HG02938 (cell line): ENCODE results near the gene NHSL1.

Experiments
- ATAC-seq: cut with Tn5 transposase; IDR thresholded peaks from one replicate; pipeline ENCODE4 v1.9.1; 2021; ENCODE audit warnings: mild to moderate bottlenecking, moderate library complexity; ENCODE audit not compliant: unreplicated experiment

NHSL1 gene, protein sequence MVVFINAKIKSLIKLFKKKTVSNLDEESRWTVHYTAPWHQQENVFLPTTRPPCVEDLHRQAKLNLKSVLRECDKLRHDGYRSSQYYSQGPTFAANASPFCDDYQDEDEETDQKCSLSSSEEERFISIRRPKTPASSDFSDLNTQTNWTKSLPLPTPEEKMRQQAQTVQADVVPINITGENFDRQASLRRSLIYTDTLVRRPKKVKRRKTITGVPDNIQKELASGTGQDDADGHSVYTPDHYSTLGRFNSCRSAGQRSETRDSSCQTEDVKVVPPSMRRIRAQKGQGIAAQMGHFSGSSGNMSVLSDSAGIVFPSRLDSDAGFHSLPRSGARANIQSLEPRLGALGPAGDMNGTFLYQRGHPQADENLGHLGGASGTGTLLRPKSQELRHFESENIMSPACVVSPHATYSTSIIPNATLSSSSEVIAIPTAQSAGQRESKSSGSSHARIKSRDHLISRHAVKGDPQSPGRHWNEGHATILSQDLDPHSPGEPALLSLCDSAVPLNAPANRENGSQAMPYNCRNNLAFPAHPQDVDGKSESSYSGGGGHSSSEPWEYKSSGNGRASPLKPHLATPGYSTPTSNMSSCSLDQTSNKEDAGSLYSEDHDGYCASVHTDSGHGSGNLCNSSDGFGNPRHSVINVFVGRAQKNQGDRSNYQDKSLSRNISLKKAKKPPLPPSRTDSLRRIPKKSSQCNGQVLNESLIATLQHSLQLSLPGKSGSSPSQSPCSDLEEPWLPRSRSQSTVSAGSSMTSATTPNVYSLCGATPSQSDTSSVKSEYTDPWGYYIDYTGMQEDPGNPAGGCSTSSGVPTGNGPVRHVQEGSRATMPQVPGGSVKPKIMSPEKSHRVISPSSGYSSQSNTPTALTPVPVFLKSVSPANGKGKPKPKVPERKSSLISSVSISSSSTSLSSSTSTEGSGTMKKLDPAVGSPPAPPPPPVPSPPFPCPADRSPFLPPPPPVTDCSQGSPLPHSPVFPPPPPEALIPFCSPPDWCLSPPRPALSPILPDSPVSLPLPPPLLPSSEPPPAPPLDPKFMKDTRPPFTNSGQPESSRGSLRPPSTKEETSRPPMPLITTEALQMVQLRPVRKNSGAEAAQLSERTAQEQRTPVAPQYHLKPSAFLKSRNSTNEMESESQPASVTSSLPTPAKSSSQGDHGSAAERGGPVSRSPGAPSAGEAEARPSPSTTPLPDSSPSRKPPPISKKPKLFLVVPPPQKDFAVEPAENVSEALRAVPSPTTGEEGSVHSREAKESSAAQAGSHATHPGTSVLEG (N-terminal part only)

DNA sequence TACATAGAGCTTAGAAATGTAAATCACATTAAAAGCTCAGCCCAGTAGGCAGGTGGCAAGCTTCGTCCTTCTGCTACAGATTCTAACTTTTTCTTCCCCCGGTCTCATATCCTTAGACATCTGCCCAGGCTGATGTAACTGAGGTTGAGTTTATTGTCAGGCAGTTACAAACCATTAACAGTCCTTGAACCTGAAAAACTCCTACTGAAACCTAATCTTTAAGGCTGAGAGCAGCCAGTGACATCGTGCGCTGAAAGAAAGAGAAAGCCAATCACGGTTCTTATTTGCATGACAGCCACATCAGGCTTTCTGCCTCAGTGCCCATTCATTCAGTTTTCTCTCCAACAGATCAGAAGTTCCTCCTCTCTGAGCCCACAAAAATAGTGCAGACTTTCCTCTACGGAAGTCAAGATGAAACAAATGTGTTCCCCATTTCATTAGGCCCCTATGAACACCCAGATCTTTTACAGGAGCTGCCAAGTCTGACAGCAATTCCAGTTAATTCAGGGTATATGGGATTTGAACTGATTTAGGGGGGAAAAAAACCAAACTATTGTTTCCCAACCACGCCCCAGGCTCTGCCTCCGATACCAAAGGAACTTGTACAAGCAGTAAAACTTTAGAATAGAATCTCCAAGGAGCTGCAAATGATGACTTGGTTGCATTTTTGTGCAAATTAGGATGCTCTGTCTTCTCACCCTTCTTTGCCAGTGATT, at the start of gene NHSL1:
TSS of gene NHSL1 (minus strand) at position 192 of the 716 bp plus-strand sequence. CDS start 204 bp downstream, outside the sequence.
- peak; percentile 98 for ATAC-seq

- no peak for ATAC-seq
These were observed 47.5 kb upstream of the NHSL1 start for GRCh38 chr6:138546733-138547185.

DNA sequence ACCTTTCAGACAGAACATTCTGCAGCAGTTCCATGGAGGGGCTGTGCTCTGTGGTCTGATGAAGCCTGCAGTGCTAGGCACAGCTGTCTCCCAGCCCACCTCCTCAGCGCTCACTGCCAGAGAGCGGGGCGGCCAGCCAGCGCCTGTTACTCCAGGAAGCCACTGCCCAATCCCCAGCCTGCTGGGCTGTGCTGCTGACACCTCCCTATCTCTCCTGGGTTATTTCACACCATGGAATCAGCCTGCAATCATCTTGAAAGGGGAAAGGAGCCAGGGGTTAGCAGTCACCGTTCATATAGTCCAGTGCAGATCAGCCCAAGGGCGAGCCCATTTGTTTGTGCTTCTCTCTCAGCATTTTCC, 46.3 kb upstream of the NHSL1 start:
- ATAC-seq, result no peak

GRCh38 chr6:138544501-138544900, 45.2 kb upstream of the NHSL1 start:
- no peak for ATAC-seq

DNA sequence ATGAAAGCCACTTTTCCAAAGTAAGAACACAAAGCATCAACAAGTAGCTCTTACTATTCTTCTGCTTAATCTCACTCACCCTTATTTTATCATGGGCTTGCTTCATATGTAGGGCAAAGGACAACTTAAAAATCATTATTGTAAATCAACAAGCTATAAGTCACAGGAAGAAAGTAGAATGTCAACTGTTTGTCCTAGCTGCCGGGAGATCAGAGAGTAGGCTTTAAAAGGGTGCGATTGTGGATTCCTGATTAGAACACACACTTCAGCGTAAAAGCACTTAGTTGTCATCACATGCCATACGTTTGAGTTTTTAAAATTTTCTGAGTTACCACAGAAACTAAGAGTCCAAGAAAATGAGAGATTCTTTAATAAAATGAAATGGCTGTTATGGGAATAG, 44.4 kb upstream of the NHSL1 start:
- ATAC-seq, result no peak

DNA sequence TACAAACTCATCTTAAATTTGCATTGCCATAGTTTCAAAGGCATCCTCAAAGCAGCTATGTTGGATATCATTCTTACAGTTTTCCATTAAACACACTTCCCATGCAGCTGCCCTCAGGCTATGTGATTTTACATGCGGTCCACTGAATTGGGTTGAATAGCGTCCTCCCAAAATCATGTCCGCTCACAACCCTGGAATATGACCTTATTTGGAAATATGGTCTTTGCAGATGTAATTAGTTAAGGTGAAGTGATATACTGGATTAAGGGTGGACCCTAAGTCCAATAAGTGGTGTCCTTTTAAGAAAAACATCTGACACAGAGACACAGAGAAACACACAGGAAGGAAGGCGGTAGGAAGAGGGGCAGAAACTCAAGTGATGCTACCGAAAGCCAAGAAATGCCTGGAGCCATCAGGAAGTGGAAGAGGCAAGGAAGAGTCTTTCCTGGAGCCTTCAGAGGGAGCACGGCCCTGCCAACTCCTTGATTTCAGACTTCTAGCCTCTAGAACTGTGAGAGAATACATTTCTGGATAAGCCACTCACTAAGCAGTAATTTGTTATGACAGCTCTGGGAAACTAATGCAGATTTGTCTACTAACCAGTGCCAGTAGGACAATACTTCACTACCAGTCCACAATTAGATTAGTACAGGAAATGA, 42.7 kb upstream of the NHSL1 start:
- ATAC-seq, result no peak

- no peak for ATAC-seq
These were observed 41.2 kb upstream of the NHSL1 start for GRCh38 chr6:138540468-138540867.

GRCh38 chr6:138539876-138540275, 40.6 kb upstream of the NHSL1 start:
- ATAC-seq, result no peak

- no peak for ATAC-seq
These were observed 39.2 kb upstream of the NHSL1 start for GRCh38 chr6:138538390-138539031.

GRCh38 chr6:138537106-138537505, 37.8 kb upstream of the NHSL1 start:
- no peak for ATAC-seq

DNA sequence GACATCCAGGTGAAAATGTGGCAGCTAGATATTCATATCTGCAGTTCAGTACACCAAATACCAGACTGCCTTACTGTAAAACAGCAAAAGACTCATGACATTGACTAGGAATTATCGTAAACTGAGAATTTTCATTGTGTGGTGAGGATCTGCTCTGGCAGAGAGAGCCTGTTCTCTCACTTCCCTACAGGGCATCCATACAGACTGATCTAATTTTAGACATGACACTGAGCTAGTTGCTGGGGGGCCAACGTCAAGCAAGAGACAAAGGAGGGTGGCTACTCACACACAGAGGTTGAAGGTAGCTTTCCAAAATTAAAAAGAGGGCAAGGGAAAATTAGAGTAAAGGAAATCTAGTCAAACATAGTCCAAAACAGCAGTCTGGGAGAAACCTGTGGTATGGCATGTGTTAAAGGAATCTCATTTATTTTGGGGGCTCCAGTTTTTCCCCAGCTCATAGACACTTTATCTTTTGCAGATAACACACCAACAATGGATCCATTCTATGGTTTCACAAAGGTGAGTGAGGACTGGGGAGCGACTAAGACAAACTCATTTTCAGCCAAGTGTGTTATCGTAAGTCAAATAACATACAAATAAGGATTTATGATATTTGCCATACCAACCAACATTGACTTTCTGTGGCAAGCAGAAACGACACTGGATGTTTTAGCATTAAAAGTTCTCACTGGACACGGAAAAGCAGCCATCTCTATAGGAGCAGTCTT, 36.6 kb upstream of the NHSL1 start:
- no peak for ATAC-seq

DNA sequence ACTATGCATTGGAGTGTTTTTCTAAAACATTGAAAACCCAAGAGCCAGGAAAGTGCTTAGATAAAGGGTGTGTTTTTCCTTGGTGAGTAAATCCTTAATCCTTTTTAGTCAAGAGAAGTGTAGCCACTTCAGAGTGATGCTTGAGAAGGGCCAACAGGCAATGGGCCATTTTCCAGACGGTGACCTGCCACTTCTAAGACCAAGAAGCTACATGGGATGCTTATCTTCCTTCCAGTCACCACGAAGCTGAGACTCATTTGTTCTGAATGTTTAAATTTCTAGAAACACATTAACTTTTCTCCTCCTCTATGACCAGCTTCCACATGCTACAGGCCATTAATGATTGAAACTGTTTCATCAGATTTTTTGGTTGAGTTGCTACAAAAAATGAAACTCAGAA, 34.4 kb upstream of the NHSL1 start:
- no peak for ATAC-seq

DNA sequence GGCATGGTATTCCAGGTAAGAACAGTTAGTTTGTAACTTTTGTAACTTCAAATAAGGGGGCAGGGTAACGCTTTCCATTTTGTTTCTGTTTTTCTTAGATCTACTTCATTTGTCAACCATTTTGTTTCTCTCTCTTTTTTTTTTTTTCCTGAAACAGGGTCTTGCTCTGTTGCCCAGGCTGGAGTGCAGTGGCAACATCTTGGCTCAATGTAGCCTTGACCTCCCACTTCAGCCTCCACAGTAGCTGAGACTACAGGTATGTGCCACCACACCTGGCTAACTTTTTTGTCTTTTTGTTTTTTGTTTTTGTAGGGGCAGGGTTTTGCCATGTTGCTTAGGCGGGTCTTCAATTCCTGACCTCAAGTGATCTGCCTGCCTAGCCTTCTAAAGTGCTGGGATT, 32.1 kb upstream of the NHSL1 start:
- ATAC-seq, result no peak

DNA sequence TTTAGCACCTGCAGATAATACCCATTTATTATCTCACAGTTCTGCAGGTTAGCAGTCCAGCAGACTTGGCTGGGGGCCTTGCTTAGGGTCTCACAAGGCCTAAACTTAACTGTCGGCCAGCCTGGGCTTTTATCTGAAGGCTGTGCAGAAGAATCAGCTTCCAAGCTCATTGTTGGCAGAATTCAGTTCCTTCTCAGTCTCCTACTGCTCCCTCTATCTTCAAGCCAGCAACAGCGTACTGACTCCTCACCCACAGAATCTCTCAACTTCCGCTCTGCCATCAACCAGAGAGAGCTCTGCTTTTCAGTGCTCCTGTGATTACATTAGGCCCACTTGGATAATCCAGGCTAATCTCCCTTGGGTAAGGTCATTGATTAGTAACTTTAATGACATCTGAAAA, 30.2 kb upstream of the NHSL1 start:
- ATAC-seq, result no peak

DNA sequence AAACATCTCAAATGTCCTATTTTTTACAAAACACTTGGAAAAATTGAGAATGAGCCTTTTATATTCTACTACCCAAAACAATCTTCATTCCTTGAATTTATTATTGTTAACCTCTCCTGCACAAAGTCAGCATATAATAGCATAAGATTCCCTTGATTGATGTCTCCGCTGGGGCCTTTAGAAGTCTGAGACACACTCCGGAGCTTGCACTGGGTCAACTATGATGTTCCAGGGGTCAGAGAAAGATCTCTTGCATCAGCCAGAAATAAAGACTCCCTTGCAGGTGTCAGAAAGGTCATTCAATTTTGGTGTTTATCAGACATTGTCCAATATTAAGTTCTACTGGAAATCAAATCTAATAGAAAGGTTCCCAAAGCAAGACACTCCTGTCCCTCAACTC, 29.7 kb upstream of the NHSL1 start:
- ATAC-seq, result no peak

DNA sequence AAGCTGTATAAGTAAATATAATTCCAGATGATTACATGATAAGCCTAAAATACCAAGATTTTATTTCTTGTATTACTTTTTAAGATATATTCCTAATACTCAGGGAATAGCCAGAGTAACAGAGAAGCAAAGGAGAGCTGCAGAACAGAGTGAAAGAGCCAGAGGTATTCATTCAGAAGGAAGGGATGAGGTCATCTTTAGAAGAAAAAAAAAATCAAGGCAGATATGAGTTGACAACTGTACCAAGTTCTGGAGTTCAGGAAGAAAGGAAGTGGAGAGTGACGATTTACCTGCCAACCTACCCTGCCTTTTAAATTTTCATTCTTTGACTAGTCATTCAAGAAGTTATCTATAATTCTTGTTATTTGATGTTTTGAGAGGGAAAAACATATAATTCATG, 28.8 kb upstream of the NHSL1 start:
- no peak for ATAC-seq

GRCh38 chr6:138527411-138528088, 28.3 kb upstream of the NHSL1 start:
- ATAC-seq, result no peak

GRCh38 chr6:138526822-138527235, 27.5 kb upstream of the NHSL1 start:
- no peak for ATAC-seq
